Measurements from ENCODE around the gene LPCAT1.

- TF ChIP-seq CTCF (IDR thresholded peaks at IDR 0.05) (no peak), POLR2A (IDR thresholded peaks at IDR 0.05) (no peak)
Measured at GRCh38 chr5:1519631-1520210, 4.0 kb downstream of the LPCAT1 start.

Measured in testis (tissue), 2 donors.